GM12878 (cell line): Measurements from ENCODE around the gene CKS1B. TPM values are rescaled to one million over a fixed set of nuclear protein-coding genes. Genes with fewer than 3 reads are reported as not detected.

Experiments used
- CHD4 ChIP-seq: fragments of 200-600 bp; sonication (generic); IDR thresholded peaks from 2 replicates; pipeline ENCODE4 v1.6.1; 2016; ENCODE audit warnings: mild to moderate bottlenecking
- ESRRA ChIP-seq: IDR thresholded peaks from 2 replicates; pipeline ENCODE4 v1.6.1; 2012; ENCODE audit warnings: mild to moderate bottlenecking, low read length, improper control_type of control experiment
- JUNB ChIP-seq: IDR thresholded peaks from 2 replicates; pipeline ENCODE4 v1.6.1; 2016; ENCODE audit warnings: antibody characterized with exemption, mild to moderate bottlenecking
- KAT2A ChIP-seq: conservative IDR thresholded peaks from 2 replicates; pipeline ENCODE4 v1.6.1; 2011; ENCODE audit warnings: low read depth, low read length; ENCODE audit not compliant: control insufficient read depth
- KLF5 ChIP-seq: fragments of 450-650 bp; IDR thresholded peaks from 2 replicates; pipeline ENCODE4 v1.6.1; 2014; ENCODE audit warnings: mild to moderate bottlenecking; ENCODE audit not compliant: partially characterized antibody
- MTA3 ChIP-seq: IDR thresholded peaks from 2 replicates; pipeline ENCODE4 v1.6.1; 2012; ENCODE audit warnings: low read length, inconsistent platforms, borderline replicate concordance
- MYC ChIP-seq: IDR thresholded peaks from 2 replicates; pipeline ENCODE4 v1.6.1; 2011; ENCODE audit warnings: mild to moderate bottlenecking, low read length, moderate library complexity, inconsistent platforms; ENCODE audit not compliant: insufficient read depth, insufficient replicate concordance, insufficient read length, severe bottlenecking
- RAD51 ChIP-seq: fragments of 450-650 bp; IDR thresholded peaks from 2 replicates; pipeline ENCODE4 v1.6.1; 2016; ENCODE audit warnings: moderate library complexity, mild to moderate bottlenecking, inconsistent platforms
- RUNX3 ChIP-seq: IDR thresholded peaks from 2 replicates; pipeline ENCODE4 v1.6.1; 2012; ENCODE audit warnings: low read length, inconsistent platforms
- SUPT20H ChIP-seq: IDR thresholded peaks from 2 replicates; pipeline ENCODE4 v1.6.1; 2011; ENCODE audit warnings: low read depth, mild to moderate bottlenecking, low read length, moderate library complexity, borderline replicate concordance; ENCODE audit not compliant: control insufficient read depth
- ZNF217 ChIP-seq: fragments of 450-650 bp; IDR thresholded peaks from 2 replicates; pipeline ENCODE4 v1.6.1; 2017; ENCODE audit warnings: antibody characterized with exemption, mild to moderate bottlenecking
- ZNF274 ChIP-seq: IDR thresholded peaks from one replicate; pipeline ENCODE4 v1.8.0; 2011; ENCODE audit not compliant: insufficient read length, insufficient read depth
- polyA plus RNA-seq, 11 experiments: library from polyadenylated mRNA; depleted of rRNA in 4 of 11; unstranded in 6 of 11; stranded (reverse) in 5 of 11; fragments of >200 nt; fragmentation: Nextera tagmentation in 4 of 11; fragmentation: Illumina TruSeq in 1 of 11; extraction: Ambion mirVana in 4 of 11; extraction: Trizol in 1 of 11; gene quantifications; 1 replicate in 1 of 11; 2 replicates in 10 of 11; pipeline versions ENCODE4 v1.2.1 to v1.2.3, GENCODE V29; 2011 to 2016; ENCODE audit warnings: inconsistent platforms in 2 of 11, missing spikeins in 2 of 11, low read depth in 1 of 11
- total RNA-seq, 4 experiments: library from RNA; depleted of rRNA in 3 of 4; stranded (reverse); fragments of >200 nt in 3 of 4; fragmentation: Illumina TruSeq in 1 of 4; extraction: Trizol in 1 of 4; gene quantifications; 2 replicates each; pipeline versions ENCODE4 v1.2.1 to v1.2.3, GENCODE V29; 2013 to 2021
- TF ChIP-seq, protein P1 (sequence below): fragments of 450-650 bp; IDR thresholded peaks from 2 replicates; pipeline ENCODE4 v1.6.1; 2017; ENCODE audit warnings: mild to moderate bottlenecking, moderate library complexity
- TF ChIP-seq, protein P2 (sequence below): fragments of 450-650 bp; IDR thresholded peaks from 2 replicates; pipeline ENCODE4 v1.6.1; 2018; ENCODE audit warnings: borderline replicate concordance, mild to moderate bottlenecking; ENCODE audit not compliant: partially characterized antibody
- TF ChIP-seq, protein P3 (sequence below): fragments of 450-650 bp; IDR thresholded peaks from 2 replicates; pipeline ENCODE4 v1.6.1; 2014; ENCODE audit warnings: mild to moderate bottlenecking
- TF ChIP-seq, protein P4 (sequence below): fragments of 450-650 bp; IDR thresholded peaks from 2 replicates; pipeline ENCODE4 v1.6.1; 2017; ENCODE audit warnings: mild to moderate bottlenecking
- TF ChIP-seq, protein P5 (sequence below): IDR thresholded peaks from 2 replicates; pipeline ENCODE4 v1.6.1; 2012; ENCODE audit warnings: low read depth, low read length, improper control_type of control experiment

Gene CKS1B
- total and polyA plus RNA-seq, 10 of the 15 experiments (the other 5 are each of a cell fraction or from before 2014, with no cell fraction given) = 125 to 608 (median 364) TPM

DNA sequence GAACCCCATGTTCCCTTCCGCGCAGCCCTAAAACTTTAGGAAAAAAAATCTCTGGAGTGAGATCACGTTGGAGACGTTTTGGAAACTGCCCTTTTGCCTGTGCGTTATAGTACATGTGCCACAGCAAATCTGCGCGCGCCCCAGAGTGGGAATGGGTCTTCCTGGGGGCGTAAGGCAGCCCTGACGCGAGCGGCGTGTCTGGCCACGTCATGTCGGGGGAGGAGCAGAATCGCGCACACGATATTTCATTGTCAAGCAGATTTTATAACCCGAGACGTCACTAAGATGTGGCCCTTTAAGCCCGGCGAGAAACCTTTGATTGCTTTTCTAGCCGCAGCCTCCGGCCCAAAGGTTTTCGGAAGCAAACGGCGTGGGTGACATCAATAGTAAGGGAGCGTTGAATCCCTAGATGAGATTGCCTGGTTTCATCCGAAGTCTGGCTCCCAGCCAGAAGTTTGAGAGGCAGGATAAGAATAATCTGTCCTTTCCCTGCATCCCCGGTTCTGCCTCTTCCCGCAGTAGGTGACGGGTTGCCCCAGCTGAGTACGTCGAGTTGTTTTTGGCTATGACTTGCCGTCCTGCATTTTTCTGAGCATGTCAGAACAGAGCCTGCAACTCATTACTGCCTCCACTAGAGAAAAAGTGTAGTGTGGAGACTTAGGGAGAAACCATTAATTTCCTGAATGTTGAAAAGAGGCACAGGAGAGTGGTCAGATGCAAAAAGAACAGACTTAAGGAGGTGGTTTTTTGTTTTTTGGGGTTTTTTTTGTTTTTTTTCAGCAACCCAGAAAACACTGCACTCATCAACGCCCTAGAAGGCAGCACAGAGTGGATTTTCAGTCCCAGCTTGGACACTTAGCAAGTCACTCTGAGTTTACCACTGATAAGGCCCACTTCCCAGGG is 37.1 kb upstream of the CKS1B start (continued):
- no peak for TF ChIP-seq RAD51
- TF ChIP-seq ZNF274 = no peak
- TF ChIP-seq KAT2A = no peak
- TF ChIP-seq CHD4 = no peak
- TF ChIP-seq, protein P1, sequence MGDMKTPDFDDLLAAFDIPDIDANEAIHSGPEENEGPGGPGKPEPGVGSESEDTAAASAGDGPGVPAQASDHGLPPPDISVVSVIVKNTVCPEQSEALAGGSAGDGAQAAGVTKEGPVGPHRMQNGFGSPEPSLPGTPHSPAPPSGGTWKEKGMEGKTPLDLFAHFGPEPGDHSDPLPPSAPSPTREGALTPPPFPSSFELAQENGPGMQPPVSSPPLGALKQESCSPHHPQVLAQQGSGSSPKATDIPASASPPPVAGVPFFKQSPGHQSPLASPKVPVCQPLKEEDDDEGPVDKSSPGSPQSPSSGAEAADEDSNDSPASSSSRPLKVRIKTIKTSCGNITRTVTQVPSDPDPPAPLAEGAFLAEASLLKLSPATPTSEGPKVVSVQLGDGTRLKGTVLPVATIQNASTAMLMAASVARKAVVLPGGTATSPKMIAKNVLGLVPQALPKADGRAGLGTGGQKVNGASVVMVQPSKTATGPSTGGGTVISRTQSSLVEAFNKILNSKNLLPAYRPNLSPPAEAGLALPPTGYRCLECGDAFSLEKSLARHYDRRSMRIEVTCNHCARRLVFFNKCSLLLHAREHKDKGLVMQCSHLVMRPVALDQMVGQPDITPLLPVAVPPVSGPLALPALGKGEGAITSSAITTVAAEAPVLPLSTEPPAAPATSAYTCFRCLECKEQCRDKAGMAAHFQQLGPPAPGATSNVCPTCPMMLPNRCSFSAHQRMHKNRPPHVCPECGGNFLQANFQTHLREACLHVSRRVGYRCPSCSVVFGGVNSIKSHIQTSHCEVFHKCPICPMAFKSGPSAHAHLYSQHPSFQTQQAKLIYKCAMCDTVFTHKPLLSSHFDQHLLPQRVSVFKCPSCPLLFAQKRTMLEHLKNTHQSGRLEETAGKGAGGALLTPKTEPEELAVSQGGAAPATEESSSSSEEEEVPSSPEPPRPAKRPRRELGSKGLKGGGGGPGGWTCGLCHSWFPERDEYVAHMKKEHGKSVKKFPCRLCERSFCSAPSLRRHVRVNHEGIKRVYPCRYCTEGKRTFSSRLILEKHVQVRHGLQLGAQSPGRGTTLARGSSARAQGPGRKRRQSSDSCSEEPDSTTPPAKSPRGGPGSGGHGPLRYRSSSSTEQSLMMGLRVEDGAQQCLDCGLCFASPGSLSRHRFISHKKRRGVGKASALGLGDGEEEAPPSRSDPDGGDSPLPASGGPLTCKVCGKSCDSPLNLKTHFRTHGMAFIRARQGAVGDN = peak; percentile 41; the same call in 1 of the 2 replicates
- TF ChIP-seq, protein P2, sequence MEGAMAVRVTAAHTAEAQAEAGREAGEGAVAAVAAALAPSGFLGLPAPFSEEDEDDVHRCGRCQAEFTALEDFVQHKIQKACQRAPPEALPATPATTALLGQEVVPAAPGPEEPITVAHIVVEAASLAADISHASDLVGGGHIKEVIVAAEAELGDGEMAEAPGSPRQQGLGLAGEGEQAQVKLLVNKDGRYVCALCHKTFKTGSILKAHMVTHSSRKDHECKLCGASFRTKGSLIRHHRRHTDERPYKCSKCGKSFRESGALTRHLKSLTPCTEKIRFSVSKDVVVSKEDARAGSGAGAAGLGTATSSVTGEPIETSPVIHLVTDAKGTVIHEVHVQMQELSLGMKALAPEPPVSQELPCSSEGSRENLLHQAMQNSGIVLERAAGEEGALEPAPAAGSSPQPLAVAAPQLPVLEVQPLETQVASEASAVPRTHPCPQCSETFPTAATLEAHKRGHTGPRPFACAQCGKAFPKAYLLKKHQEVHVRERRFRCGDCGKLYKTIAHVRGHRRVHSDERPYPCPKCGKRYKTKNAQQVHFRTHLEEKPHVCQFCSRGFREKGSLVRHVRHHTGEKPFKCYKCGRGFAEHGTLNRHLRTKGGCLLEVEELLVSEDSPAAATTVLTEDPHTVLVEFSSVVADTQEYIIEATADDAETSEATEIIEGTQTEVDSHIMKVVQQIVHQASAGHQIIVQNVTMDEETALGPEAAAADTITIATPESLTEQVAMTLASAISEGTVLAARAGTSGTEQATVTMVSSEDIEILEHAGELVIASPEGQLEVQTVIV = peak; percentile 53
- TF ChIP-seq ESRRA = no peak
- TF ChIP-seq, protein P3, sequence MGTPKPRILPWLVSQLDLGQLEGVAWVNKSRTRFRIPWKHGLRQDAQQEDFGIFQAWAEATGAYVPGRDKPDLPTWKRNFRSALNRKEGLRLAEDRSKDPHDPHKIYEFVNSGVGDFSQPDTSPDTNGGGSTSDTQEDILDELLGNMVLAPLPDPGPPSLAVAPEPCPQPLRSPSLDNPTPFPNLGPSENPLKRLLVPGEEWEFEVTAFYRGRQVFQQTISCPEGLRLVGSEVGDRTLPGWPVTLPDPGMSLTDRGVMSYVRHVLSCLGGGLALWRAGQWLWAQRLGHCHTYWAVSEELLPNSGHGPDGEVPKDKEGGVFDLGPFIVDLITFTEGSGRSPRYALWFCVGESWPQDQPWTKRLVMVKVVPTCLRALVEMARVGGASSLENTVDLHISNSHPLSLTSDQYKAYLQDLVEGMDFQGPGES = no peak; the same call in 1 of the 2 replicates
- no peak for TF ChIP-seq MYC
- TF ChIP-seq MTA3 = no peak
- TF ChIP-seq SUPT20H = no peak
- TF ChIP-seq ZNF217 = no peak
- TF ChIP-seq, protein P4, sequence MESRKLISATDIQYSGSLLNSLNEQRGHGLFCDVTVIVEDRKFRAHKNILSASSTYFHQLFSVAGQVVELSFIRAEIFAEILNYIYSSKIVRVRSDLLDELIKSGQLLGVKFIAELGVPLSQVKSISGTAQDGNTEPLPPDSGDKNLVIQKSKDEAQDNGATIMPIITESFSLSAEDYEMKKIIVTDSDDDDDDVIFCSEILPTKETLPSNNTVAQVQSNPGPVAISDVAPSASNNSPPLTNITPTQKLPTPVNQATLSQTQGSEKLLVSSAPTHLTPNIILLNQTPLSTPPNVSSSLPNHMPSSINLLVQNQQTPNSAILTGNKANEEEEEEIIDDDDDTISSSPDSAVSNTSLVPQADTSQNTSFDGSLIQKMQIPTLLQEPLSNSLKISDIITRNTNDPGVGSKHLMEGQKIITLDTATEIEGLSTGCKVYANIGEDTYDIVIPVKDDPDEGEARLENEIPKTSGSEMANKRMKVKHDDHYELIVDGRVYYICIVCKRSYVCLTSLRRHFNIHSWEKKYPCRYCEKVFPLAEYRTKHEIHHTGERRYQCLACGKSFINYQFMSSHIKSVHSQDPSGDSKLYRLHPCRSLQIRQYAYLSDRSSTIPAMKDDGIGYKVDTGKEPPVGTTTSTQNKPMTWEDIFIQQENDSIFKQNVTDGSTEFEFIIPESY = no peak
- peak; percentile 99 for TF ChIP-seq KLF5
- peak; percentile 14; the same call in 1 of the 2 replicates for TF ChIP-seq JUNB
- no peak for TF ChIP-seq RUNX3
- TF ChIP-seq, protein P5, sequence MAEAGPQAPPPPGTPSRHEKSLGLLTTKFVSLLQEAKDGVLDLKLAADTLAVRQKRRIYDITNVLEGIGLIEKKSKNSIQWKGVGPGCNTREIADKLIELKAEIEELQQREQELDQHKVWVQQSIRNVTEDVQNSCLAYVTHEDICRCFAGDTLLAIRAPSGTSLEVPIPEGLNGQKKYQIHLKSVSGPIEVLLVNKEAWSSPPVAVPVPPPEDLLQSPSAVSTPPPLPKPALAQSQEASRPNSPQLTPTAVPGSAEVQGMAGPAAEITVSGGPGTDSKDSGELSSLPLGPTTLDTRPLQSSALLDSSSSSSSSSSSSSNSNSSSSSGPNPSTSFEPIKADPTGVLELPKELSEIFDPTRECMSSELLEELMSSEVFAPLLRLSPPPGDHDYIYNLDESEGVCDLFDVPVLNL = peak; percentile 56; the same call in 1 of the 2 replicates
